IPS DF 4.7 (cell line): ENCODE data around the gene RAB7A.
A peak's percentile ranks its signal among the peaks of the same experiment; 100 is the strongest.
"Not testable (repeated sequence)": the region's sequence is repeated elsewhere in the genome, so short reads cannot be mapped to it uniquely, and the experiment has no call there.

Experiments used
- DNase-seq: peaks from one replicate; pipeline ENCODE4 v3.0.0-alpha.2; 2013; ENCODE audit warnings: low spot score; ENCODE audit errors: extremely low read depth

The RAB7A gene

GRCh38 chr3:128815318-128816064, 89.5 kb downstream of the RAB7A start:
- DNase-seq = no peak

DNA sequence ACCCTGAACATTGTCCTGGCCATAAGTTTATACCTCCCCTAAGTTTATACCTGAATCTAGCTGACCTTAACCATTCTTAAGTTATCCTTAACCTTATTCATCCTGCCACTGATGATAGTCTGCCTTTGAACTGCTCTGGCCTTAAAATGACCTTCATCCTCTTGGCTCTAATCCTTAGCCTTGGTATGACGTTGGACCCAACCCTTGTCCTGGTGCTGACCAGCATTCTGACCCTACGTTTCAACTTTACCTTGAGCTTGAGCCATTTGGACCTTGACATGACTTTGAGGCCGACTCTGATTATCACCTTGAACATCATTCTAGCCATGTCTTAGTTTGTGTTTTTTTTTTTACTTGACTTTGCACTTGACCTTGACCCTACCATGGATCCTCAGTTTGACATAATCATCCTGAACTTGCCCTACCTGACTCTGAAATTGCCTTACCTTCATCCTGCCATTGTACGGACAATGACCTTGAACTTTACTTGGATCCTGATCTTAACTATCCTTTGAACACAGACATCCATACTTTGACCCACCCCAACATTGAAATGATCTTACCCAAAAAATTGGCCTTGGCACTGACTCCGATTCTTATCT, 92.3 kb downstream of the RAB7A start:
- no peak for DNase-seq

DNA sequence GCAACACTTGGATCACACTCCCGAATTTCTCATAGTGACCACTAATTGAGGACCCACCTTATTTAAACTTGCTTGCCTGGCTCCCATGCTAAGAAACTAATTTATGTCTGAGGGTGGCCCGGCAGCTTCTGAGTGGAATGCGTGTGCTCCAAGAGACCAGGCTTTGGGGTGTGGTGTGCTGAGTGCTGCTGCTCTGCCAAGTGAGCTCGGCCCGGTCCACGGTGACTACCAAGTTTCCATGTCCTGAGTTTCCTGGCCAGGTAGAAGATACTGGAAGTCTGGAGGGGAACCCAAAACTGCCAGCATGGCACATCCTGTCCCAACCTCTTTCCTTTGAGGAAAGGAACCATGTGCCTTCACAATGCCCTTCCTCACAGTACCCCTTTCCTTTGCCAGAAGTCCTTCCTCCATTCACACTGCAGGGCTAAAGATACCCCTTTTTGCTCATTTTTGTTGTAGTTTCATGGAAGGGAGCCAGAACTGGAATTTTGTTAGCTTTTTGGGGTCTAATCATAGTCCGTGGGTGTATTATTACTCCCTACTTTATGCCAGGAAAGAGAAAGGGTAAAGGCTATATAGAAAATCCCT, 94.4 kb downstream of the RAB7A start:
- DNase-seq = no peak

DNA sequence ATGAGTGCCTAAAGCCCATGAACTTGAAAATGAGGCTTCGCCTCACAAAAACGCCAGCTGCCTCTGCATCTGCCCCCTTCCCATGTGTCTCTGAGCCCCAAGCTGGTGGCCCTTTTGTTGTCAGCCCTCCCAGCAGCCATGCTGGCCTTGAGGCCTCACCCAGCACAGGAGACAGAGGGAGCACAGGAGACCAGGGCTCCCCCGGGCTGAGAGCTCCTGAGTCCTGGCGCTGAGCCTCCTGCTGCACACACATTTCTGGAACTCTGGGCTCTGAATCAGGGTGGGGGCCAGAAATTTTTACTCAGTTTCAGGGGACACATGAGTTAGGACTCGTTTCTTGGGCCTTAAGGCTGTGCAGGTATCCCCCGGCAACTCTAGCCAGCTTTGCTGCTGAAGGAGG, 97.0 kb downstream of the RAB7A start:
- no peak for DNase-seq

GRCh38 chr3:128823631-128824030, 97.6 kb downstream of the RAB7A start:
- no peak for DNase-seq

DNA sequence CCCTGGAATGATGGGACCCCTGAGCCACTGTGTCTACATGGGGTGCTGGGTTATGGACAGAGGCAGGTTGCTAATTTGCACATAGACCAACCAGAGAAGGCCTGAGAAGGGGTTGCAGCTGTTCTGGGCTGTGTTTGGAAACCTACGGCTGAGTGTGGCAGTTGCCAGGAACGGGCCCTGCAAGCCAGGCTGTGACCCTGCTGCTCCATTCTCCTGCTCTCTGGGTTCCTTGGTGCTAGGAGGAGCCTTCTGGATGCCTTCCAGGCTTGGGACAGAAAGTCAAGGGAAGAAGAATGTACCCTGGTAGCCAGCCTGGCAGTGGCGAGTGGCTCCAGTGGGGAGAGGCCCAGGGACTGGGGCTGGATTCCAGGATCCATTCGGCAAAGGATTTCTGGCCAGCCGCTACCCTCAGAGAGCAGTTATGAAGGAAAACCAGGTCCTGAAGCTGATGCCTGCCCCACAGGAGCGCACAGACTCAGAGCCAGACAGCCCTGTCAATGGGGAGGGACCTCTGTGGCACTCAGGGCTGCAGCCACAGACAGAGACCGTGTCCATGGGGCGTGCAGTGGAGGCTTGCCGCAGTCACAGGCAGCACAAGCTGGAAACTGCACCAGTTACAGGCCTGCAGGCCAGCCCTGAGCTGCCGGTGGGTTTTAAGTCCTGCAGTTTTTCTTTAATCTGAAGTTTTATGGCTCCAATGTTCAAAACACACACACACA, 98.3 kb downstream of the RAB7A start:
- no peak for DNase-seq

GRCh38 chr3:128825117-128825725, 99.2 kb downstream of the RAB7A start:
- no peak for DNase-seq

- not testable (repeated sequence) for DNase-seq
Observed at GRCh38 chr3:128829087-128829486, 103.1 kb downstream of the RAB7A start.

GRCh38 chr3:128829925-128830625, 104.1 kb downstream of the RAB7A start:
- not testable (repeated sequence) for DNase-seq

DNA sequence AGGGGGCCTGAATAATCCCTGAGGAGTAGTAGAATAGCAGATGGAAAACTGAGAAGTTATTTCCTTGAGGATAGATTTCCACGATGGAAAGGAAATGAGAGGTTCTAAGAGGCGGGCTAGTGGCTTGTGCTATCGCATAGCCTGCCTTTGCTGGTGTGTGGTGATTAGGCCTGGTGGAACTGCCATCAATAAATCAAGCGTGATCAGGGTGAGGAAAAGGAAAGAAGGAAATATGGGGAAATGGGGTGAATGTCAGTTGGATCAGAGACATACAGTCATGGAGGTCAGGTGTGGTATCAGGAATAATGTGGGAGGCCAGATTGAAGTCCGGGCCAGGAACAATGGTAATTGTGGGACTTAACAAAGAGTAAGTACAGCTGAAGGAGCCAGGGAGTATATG, 104.8 kb downstream of the RAB7A start:
- DNase-seq = not testable (repeated sequence)

DNA sequence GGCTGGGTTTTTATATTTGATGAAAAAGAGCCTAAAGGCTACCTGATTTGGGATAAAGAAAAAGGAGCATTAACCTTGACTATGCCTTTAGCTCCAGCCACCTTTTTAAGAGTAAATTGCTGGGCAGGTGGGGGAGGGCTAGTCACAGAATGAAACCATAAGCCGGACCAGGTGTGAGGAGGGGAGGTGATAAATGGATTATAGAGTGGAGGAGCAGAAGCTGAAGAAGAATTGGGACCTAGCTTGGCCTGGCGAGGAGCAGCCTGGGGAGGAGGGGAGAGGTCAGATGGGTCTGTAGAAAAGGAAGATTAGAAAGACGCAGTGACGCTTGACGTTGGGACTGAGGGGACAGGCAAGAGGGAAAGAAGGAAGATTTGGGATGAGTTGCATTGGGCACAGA, 107.0 kb downstream of the RAB7A start:
- DNase-seq = not testable (repeated sequence)

DNA sequence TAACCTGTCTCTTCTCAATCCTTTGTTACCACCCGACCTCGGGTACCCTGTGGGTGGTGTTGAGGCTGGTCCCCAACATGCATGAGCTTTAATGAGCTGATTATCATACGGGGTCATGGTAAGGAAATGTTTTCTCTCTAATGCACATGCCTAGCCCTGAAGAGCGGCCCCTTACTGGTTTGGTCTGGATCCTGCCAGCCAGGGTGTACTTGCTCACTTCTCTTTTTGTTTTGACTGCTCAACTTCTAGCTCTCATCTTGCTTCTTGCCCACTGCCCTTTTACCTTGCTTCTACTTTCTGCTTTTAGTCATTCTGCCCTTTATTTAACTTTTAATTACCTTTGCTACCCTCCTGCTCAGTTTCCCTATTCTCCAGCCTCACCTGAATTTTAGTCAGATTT, 109.1 kb downstream of the RAB7A start:
- DNase-seq = no peak

DNA sequence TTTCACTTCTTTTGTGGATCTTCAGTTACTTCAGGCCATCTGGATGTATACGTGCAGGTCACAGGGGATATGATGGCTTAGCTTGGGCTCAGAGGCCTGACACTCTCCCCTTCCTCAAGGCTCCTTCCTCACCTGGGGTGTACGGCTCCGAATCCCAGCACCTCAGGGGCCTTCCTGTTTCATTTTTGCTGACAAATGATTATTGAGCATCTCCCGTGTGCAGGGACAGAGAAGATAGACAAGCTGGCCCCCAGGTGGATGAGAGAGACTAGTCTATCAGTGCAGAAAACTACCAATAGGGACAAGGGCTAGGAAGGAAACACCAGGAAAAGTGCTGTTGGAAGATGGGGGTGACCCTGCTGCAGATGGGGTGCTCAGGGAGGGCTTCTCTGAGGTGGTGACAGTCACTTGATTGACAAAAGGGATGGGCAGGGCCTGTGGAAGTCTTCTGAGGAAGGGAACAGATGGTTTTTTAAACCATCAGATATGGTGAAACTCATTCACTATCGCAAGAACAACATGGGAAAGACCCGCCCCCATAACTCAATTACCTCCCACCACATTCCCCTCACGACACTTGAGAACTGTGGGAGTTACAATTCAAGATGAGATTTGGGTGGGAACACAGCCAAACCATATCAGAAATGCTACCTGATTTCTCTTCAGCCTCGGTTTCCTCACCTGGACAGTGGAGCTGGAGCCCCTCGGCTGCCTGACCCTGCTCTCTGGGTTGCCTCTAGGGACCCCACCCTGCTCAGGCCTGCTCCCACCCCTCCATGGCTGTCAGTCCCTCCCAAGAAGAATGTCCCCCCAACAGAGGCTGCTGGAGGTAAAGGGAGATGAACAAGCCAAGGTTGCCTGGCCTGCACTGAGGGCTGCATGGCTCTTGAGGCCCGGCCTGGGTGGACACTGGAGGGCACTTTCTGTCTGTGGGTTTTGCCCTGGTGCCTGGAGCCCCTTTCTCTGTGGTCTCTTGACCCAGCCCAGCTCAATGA, 116.2 kb downstream of the RAB7A start:
- no peak for DNase-seq

- no peak for DNase-seq
Observed at GRCh38 chr3:128844502-128844901, 118.5 kb downstream of the RAB7A start.

GRCh38 chr3:128845119-128845777, 119.3 kb downstream of the RAB7A start:
- DNase-seq = no peak

DNA sequence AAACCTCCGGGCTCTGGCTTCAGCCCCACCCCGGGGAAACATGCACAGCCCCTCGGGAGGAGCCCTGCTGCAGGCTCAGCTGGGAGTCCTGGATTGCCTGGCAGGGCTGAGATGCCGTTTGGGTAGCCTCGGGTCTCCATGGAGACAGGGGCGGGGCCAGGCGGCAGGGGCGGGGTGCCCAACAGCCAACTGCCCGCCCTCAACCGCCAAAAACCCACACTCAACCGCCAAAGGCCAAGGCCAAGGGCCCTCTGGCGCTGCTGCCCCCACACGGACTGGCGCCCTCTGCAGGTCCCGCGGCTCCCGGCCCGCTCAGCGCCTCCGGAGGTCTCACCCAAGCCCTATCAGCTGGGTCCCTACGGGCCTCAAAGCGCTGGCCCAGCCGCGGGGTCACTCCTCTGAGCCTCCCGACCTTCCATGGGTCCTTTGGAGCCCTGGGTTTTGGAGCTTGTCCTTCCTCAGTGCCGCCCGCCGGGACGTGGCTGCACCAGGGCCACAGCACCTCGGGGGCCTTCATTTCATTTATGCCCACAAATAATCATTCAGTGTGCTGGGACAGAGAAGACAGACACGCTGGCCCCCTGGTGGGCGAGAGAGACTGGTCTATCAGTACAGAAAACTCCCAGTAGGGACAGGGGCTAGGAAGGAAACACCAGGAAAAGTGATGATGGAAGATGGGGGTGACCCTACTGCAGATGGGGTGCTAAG, 119.9 kb downstream of the RAB7A start:
- peak; percentile 41 for DNase-seq

DNA sequence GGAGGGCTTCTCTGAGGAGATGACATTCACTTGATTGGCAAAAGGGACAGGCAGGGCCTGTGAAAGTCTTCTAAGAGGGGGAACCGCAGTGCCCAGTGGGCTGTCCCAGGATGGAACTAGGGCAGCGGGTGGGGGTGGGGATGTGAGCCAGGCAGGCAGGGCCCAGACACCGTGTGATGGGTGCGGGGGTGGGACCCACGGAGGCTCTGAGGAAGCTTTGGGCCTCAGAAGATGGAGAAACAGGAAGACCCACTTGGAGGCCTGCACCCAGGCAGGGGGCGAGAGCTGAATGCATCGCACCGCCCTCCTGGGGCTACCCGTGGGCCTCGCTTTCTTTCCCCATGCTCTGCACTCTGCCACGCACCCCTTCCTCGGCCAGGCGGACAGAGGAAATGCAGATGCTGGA, 120.5 kb downstream of the RAB7A start:
- DNase-seq = no peak

GRCh38 chr3:128847666-128848370, 121.8 kb downstream of the RAB7A start:
- DNase-seq = no peak
